Left renal cortex interstitium (tissue), 4 donors: ENCODE measurements around the gene PRKN. TPM values are rescaled to one million over a fixed set of nuclear protein-coding genes. Genes with fewer than 3 reads are reported as not detected.
A peak's percentile ranks its signal among the peaks of the same experiment; 100 is the strongest.

Experiments used
- DNase-seq, 4 donors: peaks; one replicate each; pipeline ENCODE4 v3.0.0-alpha.2; 2013; ENCODE audit warnings: low read depth in 4 of 4, low spot score in 2 of 4, missing footprints in 1 of 4
- polyA plus RNA-seq, 4 donors: library from polyadenylated mRNA; unstranded; fragments of 120-200 nt; gene quantifications; one replicate each; pipeline ENCODE4 v1.2.1, GENCODE V29; 2013; ENCODE audit not compliant: insufficient read length in 4 of 4

The PRKN gene
- polyA plus RNA-seq, 4 donors, result 7.9 to 12.9 (median 9.1) TPM

GRCh38 chr6:162092816-162093502, 634.6 kb downstream of the PRKN start:
- no peak for DNase-seq

- no peak for DNase-seq
Measured at GRCh38 chr6:162090734-162091133, 636.8 kb downstream of the PRKN start.

DNA sequence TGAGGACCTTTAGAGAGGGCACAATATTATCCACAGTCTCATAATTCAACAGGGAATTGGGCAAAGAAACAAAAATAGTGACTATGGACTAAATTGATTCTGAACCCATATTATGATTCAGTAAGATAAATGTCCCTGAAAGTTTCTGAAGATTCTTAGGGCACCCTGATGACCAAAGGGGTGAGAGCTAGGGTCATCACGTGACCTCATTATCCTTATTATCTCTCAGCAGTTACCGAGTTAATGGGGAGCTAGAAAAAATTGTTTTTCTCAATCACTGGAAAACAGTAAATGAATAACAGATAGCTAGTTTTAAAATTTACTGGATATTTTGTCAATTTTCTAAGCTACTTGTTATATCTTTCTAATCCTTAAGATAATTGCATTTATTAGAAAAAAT, 639.5 kb downstream of the PRKN start:
- DNase-seq, result no peak

GRCh38 chr6:162085561-162085960, 642.0 kb downstream of the PRKN start:
- DNase-seq, result no peak

- DNase-seq, result no peak
Measured at GRCh38 chr6:162082520-162082919, 645.0 kb downstream of the PRKN start.

- DNase-seq, result no peak
Measured at GRCh38 chr6:162078667-162079066, 648.9 kb downstream of the PRKN start.

GRCh38 chr6:162078126-162078525, 649.4 kb downstream of the PRKN start:
- no peak for DNase-seq

- DNase-seq, result no peak
Measured at GRCh38 chr6:162076816-162077215, 650.8 kb downstream of the PRKN start.

DNA sequence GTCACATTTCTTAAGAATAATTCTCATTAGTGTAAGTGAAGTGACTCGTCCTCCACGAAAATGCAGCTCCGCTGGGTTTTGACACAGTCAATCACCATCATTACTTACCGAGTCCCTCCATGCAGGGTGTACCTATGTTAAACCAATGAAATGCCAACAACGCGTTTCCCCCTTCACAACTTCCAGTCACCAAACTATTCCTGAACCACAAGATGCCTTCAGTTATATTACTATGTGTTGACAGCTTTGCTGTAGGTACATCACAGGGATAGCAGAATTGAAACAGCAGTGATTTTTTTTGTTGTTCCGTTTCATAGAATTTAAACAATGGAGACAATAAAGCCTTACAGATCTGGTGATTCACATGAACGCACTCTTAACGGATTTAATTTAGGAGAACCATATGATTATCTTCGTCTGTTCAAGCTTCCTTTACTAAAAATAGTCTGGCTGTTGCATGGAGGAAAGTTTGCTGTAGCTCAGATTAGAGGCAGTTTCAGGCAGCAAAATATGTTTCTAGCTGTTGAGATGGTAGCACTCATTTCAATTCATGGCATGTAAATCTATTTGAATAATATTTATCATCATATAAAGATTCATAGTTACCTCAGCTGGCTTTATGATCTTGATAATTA, 652.8 kb downstream of the PRKN start:
- no peak for DNase-seq

GRCh38 chr6:162070639-162071038, 656.9 kb downstream of the PRKN start:
- DNase-seq, result no peak

DNA sequence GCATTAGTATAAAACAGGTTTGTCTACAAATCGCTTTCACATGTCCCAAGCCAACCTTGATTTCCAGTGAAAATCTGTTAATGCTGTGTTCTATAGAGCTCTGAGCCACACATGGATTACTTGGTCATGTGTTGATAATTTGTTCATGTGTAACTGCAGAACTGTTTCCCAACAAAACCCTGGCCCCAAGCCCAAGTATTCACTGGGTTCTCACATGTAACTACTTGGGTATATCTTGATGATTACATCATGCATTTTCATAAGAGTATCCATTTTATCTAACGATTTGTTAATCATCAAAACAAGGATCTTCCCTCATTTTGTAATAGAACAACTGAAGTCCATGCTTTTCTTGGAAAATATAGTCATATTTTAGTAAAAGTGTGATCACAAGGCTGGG, 657.6 kb downstream of the PRKN start:
- no peak for DNase-seq

DNA sequence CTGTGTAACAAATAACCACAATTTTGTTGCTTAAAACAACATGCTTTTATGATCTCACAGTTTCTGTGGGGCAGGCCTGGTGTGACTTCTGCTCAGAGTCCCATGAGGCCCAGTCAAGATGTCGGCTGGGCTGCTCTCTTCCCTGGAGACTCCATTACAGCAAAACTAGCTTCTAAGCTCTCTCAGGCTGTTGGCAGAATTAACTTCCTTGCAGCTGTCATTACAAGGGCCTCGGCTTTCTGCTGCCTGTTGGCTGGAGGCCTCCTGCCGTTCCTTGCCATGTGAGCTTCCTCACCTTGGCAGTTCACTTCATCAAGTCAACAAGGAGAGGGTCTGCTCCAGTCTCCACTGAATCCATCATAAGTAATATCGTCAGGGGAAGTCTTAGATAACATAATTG, 659.2 kb downstream of the PRKN start:
- DNase-seq, result no peak

DNA sequence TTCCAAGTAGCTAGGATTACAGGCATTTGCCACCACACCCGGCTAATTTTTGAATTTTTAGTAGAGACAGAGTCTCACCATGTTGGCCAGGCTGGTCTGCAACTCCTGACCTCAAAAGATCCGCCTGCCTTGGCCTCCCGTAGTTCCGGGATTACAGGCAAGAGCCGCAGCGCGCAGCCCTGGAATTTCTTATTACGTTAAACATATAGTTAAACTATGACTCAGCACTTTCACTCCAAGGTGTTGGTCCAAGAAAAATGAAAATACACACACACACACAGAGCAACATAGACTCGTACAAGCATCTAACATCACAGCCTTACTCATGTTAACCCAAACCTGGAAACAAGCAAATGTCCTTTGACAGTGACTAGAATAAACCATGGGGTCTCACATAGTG, 663.9 kb downstream of the PRKN start:
- no peak for DNase-seq

DNA sequence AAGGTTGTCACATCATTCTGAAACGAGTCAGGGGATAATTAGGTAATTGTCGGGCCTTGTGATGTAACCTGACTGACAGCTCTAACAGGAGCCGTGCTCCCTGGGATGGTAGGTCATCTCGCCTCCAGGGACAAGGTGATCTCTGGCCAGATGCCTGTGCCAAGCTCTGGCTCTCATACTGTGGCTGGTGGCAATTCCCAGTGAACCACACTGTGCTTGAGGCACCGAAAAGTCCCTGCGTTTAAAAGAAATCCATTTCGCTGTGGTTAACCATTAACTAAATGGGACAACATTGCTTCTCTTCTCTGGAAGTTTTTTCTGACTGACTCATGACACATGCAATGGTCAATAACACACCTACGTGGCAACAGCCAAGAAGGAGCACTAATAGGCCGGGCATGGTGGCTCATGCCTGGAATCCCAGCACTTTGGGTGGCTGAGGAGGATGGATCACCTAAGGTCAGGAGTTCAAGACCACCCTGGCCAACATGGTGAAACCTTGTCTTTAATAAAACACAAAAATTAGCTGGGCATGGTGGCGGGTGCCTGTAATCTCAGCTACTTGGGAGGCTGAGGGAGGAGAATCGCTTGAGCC, 669.2 kb downstream of the PRKN start:
- DNase-seq, result peak in 2 of 4 donors; percentile 6 to 13

- DNase-seq, result peak in 1 of 4 donors; percentile 10
Measured at GRCh38 chr6:162056745-162057144, 670.8 kb downstream of the PRKN start.

- no peak for DNase-seq
Measured at GRCh38 chr6:162056061-162056460, 671.5 kb downstream of the PRKN start.

- DNase-seq, result no peak
Measured at GRCh38 chr6:162055365-162055764, 672.2 kb downstream of the PRKN start.

DNA sequence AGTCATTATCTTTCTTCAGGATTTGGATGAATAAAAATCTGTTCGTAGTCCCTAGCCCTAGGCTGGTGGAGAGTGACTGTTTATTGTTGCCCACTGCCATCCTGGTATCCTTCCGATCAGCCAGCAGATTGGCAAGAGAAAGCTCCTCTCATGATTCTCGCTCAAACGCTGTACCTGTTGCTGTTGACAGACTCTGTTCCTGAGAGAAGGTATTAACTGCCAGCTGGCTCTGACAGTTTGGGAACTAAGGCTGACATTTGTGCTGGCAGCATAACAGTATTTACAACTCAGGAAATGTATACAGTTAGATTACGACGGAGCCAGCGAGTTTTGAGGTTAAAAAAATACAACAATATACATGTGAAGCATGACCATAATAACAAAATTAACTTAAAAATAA, 674.5 kb downstream of the PRKN start:
- no peak for DNase-seq

DNA sequence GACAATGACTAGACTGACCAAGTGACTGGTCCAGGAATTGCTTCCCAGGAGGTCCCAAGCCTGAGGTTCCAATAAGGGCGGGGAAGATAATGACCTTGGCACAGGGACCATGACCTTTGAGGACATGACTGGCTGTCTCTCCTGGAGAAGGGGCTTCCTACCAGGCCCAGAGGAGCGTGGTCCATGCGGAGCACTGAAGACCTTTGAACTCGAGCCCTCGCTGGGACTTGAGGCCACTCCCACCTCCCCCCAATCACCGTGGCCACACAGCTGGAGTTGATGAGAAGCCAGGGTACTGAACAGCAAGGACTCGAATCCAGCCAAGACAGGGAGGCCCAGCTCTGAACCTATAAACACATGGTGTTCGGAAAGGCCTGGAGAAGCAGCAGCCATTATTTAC, 677.0 kb downstream of the PRKN start:
- DNase-seq, result no peak

DNA sequence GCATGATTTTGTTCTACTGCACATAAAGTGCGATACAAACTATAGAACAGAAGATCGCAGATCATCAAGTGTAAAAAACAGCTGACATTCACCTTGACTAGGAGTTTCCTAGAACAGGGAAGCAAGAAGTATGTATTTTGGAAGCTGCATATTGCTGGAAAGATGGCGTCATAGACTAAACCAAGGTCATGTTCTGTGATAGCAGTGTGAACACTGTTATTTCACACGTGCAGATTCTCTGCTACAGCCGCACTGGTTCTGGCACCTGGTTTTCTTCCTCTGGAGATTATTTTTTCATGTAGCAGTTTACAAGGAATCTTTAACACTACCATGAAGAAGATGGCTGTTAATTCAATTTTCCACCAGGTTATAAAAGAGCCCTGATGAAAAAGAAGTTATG, 681.2 kb downstream of the PRKN start:
- DNase-seq, result no peak

DNA sequence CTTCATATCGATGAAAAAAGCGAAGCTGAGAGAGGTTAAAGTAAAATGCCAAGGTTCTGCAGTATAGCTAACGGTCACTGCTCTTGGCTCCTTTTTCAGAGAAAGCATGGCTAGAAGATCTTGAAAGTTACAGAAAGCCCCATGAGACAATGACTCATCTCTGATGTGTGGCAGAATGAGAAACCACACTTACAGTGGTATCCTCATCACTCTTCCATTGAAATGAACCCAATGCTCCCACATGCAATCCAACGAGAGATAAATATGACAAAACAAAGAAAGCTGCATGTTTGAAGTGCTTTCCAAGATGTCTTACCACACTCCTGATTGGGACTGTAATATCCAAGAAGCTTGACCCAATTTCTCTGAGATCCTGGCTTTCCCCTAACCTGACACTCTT, 694.9 kb downstream of the PRKN start:
- DNase-seq, result no peak

GRCh38 chr6:162029873-162030576, 697.5 kb downstream of the PRKN start:
- no peak for DNase-seq
